Caco-2 (cell line): ENCODE data around the gene SMIM17. TPM values are rescaled to one million over a fixed set of nuclear protein-coding genes. Genes with fewer than 3 reads are reported as not detected.

Experiments used
- BruUV-seq: library from RNA; stranded (reverse); fragments of 400-500 nt; replicated peaks from 2 replicates; lab custom pipeline; 2021; lab: Mats Ljungman, UMichigan
- CTCF ChIA-PET: fragments of 300-600 bp; sonication (Branson Sonifier 250); formaldehyde crosslinking; loops from one replicate; lab custom pipeline; 2022; ENCODE audit warnings: antibody characterized with exemption; lab: Charles Lee
- POLR2A ChIA-PET: fragments of 300-600 bp; sonication (Branson Sonifier 250); formaldehyde crosslinking; loops from one replicate; lab custom pipeline; 2022; ENCODE audit warnings: antibody characterized with exemption; lab: Charles Lee
- DNase-seq, 2 experiments: peaks; one replicate each; pipeline versions ENCODE4 v3.0.0 to v3.0.0-alpha.2; 2020 to 2022
- H3K27me3 ChIP-seq: replicated peaks from 2 replicates; pipeline ENCODE4 v1.6.0; 2011; ENCODE audit warnings: low read length; ENCODE audit not compliant: control insufficient read depth, insufficient read depth
- H3K36me3 ChIP-seq: 2 replicates; pipeline ENCODE4 v1.5.1; 2011; ENCODE audit warnings: low read length; ENCODE audit not compliant: control insufficient read depth, insufficient read depth
- H3K4me1 ChIP-seq: fragments of 250-450 bp; sonication (Bioruptor Pico); 2 replicates; pipeline ENCODE4 v1.5.1; 2020; ENCODE audit warnings: mild to moderate bottlenecking
- H3K4me3 ChIP-seq: 2 replicates; pipeline ENCODE4 v1.5.1; 2011; ENCODE audit warnings: low read depth, mild to moderate bottlenecking, control low read depth, low read length
- H3K9me3 ChIP-seq: fragments of 250-450 bp; sonication (Bioruptor Pico); 2 replicates; pipeline ENCODE4 v1.5.1; 2020; ENCODE audit warnings: mild to moderate bottlenecking, moderate library complexity
- H3K27ac Mint-ChIP-seq: one replicate; pipeline ENCODE4 v1.8.0; 2022; ENCODE audit warnings: mixed read lengths; ENCODE audit not compliant: unreplicated experiment
- H3K27me3 Mint-ChIP-seq: one replicate; pipeline ENCODE4 v1.8.0; 2022; ENCODE audit warnings: mixed read lengths; ENCODE audit not compliant: insufficient read depth, unreplicated experiment
- H3K36me3 Mint-ChIP-seq: one replicate; pipeline ENCODE4 v1.8.0; 2022; ENCODE audit warnings: mild to moderate bottlenecking, mixed read lengths; ENCODE audit not compliant: insufficient read depth, unreplicated experiment
- H3K4me1 Mint-ChIP-seq: one replicate; pipeline ENCODE4 v1.8.0; 2022; ENCODE audit warnings: low read depth, mixed read lengths; ENCODE audit not compliant: unreplicated experiment
- H3K4me3 Mint-ChIP-seq: one replicate; pipeline ENCODE4 v1.8.0; 2022; ENCODE audit warnings: mild to moderate bottlenecking, moderate library complexity, mixed read lengths; ENCODE audit not compliant: unreplicated experiment
- H3K9me3 Mint-ChIP-seq: one replicate; pipeline ENCODE4 v1.8.0; 2022; ENCODE audit warnings: mixed read lengths; ENCODE audit not compliant: unreplicated experiment
- CTCF ChIP-seq, 2 experiments: fragments of 200-600 bp in 1 of 2; IDR thresholded peaks; 1 replicate in 1 of 2; 2 replicates in 1 of 2; pipeline versions ENCODE4 v1.5.1 to v1.8.0; 2011 to 2022; ENCODE audit warnings: antibody characterized with exemption in 1 of 2, control low read depth in 1 of 2, inconsistent platforms in 1 of 2, low read depth in 1 of 2, low read length in 1 of 2, mild to moderate bottlenecking in 1 of 2, moderate library complexity in 1 of 2; ENCODE audit not compliant: insufficient read depth in 1 of 2, severe bottlenecking in 1 of 2, unreplicated experiment in 1 of 2
- intact Hi-C: fragments of 100-400 bp; cut with micrococcal nuclease; formaldehyde crosslinking; loops from one replicate; pipeline ENCODE4 v1.10.0; 2022; ENCODE audit not compliant: unreplicated experiment
- total RNA-seq: library from RNA; stranded (reverse); gene quantifications from 2 replicates; pipeline ENCODE4 v1.2.3, GENCODE V29; 2022

SMIM17 gene
- total RNA-seq, 1 experiment from 2014 or later, result not detected

DNA sequence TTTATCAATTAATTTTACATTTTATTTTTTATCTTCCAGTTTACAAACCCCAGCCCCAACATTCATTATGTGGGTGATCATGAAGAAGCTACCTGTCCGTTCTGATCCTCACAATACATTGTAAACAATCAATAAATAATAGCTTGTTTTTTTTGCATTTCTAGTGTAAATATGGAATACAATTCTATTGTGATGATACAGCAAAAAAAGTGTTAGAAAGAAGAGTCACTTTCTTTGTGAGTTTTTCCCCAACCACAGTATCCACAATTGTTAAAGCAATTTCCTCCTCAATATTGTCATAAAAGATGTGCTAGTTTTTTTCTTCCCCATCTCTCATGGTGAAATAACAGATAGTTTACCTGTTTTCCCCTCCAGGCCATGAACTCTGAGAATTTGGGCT, 58.9 kb downstream of the SMIM17 start:
- ChIA-PET CTCF (no interaction called here), POLR2A (no interaction called here)
- H3K9me3 ChIP-seq, result peaks cover 19% of the 10 kb centered on the region; the same call in 1 of the 2 replicates
- intact Hi-C loops, result no loop called here
- Mint-ChIP-seq H3K9me3 (peaks cover 32% of the 10 kb centered on the region), H3K4me1 (no peaks in the 10 kb centered on the region), H3K27me3 (no peaks in the 10 kb centered on the region), H3K27ac (no peak overlapping the region), H3K36me3 (no peaks in the 10 kb centered on the region), H3K4me3 (no peak overlapping the region)
- no peaks in the 10 kb centered on the region for H3K4me1 ChIP-seq
- TF ChIP-seq CTCF (IDR thresholded peaks at IDR 0.05; ENCODE audit: insufficient read depth in 1 of 2, low read depth in 1 of 2, low read length in 1 of 2, severe bottlenecking in 1 of 2, unreplicated experiment in 1 of 2), result no peak
- no peaks in the 10 kb centered on the region for H3K36me3 ChIP-seq
- BruUV-seq, result no TSS peak
- no peak for DNase-seq
- H3K4me3 ChIP-seq, result no peak overlapping the region
- no peaks in the 10 kb centered on the region for H3K27me3 ChIP-seq

DNA sequence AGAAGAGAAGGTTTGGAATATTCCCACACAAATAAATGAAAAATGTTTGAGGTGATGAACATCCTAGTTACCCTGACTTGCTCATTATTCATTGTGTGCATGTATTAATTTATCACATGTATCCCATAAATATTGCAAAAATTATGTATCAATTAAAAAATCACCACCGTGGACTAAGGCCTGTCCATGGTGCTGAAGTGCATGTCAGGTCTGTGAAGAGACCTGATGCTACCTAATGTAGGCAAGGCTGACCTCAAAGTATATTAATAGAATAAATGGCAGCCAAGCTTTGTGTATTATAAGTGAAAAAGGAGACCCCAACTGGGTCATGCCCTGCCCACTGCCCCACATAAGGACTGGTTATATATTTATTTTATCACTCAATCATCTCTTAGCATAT, 63.0 kb downstream of the SMIM17 start:
- Mint-ChIP-seq H3K36me3 (no peaks in the 10 kb centered on the region), H3K27me3 (no peaks in the 10 kb centered on the region), H3K4me1 (no peaks in the 10 kb centered on the region), H3K9me3 (peaks cover 46% of the 10 kb centered on the region), H3K4me3 (no peak overlapping the region), H3K27ac (no peak overlapping the region)
- CTCF ChIA-PET, result interaction anchor here (0.6 kb wide), 1 partner anchor 1694 kb away, joined by 3 read pairs; no protein-coding TSS in a partner anchor
- no TSS peak for BruUV-seq
- intact Hi-C loops, result no loop called here
- DNase-seq, result no peak
- Histone ChIP-seq H3K9me3 (0 out of 2 replicates have a peak, but pooled peaks cover 15% of the 10 kb centered on the region), H3K27me3 (no peaks in the 10 kb centered on the region), H3K36me3 (no peaks in the 10 kb centered on the region), H3K4me1 (no peaks in the 10 kb centered on the region), H3K4me3 (no peak overlapping the region)
- TF ChIP-seq CTCF (IDR thresholded peaks at IDR 0.05; ENCODE audit: insufficient read depth in 1 of 2, low read depth in 1 of 2, low read length in 1 of 2, severe bottlenecking in 1 of 2, unreplicated experiment in 1 of 2), result no peak
- POLR2A ChIA-PET, result no interaction called here

Other genes starting within 250 kb of the SMIM17 start
- not detected in 2 replicates for gene ZNF582, start 249.6 kb upstream of the SMIM17 start, total RNA-seq
- not detected in 2 replicates for gene ZNF583, start 238.8 kb upstream of the SMIM17 start, total RNA-seq
- gene ZNF667, start 165.8 kb upstream of the SMIM17 start, total RNA-seq, result not detected in 2 replicates
- gene ZNF471, start 135.3 kb upstream of the SMIM17 start, total RNA-seq, result not detected in 2 replicates
- not detected in 2 replicates for gene ZFP28, start 104.2 kb upstream of the SMIM17 start, total RNA-seq
- 0.43 and 1.1 TPM in 2 replicates for gene ZNF470, start 75.7 kb upstream of the SMIM17 start, total RNA-seq
- gene ZNF71, start 47.9 kb upstream of the SMIM17 start, total RNA-seq, result 1.1 and 1.5 TPM in 2 replicates
- not detected in 2 replicates for gene ZNF835, start 28.6 kb downstream of the SMIM17 start, total RNA-seq
- not detected in 2 replicates for gene PEG3, start 197.6 kb downstream of the SMIM17 start, total RNA-seq
- gene ZIM2, start 197.6 kb downstream of the SMIM17 start, total RNA-seq, result not detected in 2 replicates